ENCODE results near the gene EFCAB6. TPM values are rescaled to one million over a fixed set of nuclear protein-coding genes. Genes with fewer than 3 reads are reported as not detected.

EFCAB6 gene
- total and polyA plus RNA-seq, 2 of the 13 experiments (the other 11 are each of a cell fraction or from before 2014, with no cell fraction given): not detected

DNA sequence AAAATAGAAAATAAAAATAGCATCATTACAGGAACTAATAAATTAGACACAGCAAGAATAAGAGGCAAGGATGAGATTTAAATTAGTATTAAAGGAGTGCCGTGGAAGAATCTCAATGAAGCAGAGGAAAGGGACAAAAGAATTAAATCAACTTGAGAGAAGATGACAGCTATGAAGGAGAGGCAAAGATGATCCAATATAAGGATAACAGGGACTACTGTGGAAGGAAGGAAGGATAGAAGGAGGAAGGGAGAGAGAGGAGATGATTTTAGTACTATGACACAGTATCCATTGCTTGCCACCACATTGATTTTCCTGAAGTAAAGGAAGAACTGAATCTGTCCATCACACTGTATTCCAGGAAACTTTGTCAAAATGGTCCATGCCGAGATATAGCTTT, 98.0 kb downstream of the EFCAB6 start:
- intact Hi-C loops (cut with micrococcal nuclease; ENCODE audit: unreplicated experiment) (no loop called here), in situ Hi-C loops (cut with HindIII; ENCODE audit: extremely low pct_ligation_motif_present, low pct_unique_long_range_greater_than_20kb) (no loop called here)
- Histone ChIP-seq H3K79me2 (ENCODE audit: insufficient read depth, low read length) (no peaks in the 10 kb centered on the region), H3K4me2 (ENCODE audit: low read depth, low read length) (no peak overlapping the region), H3K4me3 (replicated peaks in 1 of 3; ENCODE audit: insufficient read depth in 1 of 3, low read depth in 2 of 3, low read length in 3 of 3) (no peak overlapping the region), H3K9me3 (ENCODE audit: low read length) (no peaks in the 10 kb centered on the region), H3K27ac (ENCODE audit: extremely low read length, insufficient read depth, low read length) (no peak overlapping the region), H3K4me1 (ENCODE audit: insufficient read depth, low read length) (no peaks in the 10 kb centered on the region), H2AFZ (ENCODE audit: low read length) (no peak overlapping the region), H3K9ac (ENCODE audit: insufficient read depth, low read depth, low read length) (no peak overlapping the region), H3K27me3 (ENCODE audit: control insufficient read depth in 1 of 2, insufficient read depth in 2 of 2, low read length in 2 of 2) (peaks cover 2 to 4% of the 10 kb centered on the region in 2 experiments; a peak in 2 of 5 replicates), H4K20me1 (ENCODE audit: insufficient read depth, low read length) (no peaks in the 10 kb centered on the region), H3K36me3 (replicated peaks in 1 of 2; ENCODE audit: control insufficient read depth in 1 of 2, insufficient read depth in 2 of 2, low read length in 2 of 2) (no peaks in the 10 kb centered on the region)
- BruUV-seq (replicated peaks): no TSS peak
- TF ChIP-seq ZNF282 (IDR thresholded peaks at IDR 0.05; ENCODE audit: partially characterized antibody): no peak
- TF ChIP-seq ZFP41 (CRISPR knock-in tag; IDR thresholded peaks at IDR 0.05; ENCODE audit: borderline replicate concordance): no peak
- TF ChIP-seq FOSL1 (CRISPR knock-in tag; IDR thresholded peaks at IDR 0.05; ENCODE audit: borderline replicate concordance): no peak
- no peak for TF ChIP-seq ZKSCAN5 (CRISPR knock-in tag; IDR thresholded peaks at IDR 0.05)
- TF ChIP-seq, protein P1, sequence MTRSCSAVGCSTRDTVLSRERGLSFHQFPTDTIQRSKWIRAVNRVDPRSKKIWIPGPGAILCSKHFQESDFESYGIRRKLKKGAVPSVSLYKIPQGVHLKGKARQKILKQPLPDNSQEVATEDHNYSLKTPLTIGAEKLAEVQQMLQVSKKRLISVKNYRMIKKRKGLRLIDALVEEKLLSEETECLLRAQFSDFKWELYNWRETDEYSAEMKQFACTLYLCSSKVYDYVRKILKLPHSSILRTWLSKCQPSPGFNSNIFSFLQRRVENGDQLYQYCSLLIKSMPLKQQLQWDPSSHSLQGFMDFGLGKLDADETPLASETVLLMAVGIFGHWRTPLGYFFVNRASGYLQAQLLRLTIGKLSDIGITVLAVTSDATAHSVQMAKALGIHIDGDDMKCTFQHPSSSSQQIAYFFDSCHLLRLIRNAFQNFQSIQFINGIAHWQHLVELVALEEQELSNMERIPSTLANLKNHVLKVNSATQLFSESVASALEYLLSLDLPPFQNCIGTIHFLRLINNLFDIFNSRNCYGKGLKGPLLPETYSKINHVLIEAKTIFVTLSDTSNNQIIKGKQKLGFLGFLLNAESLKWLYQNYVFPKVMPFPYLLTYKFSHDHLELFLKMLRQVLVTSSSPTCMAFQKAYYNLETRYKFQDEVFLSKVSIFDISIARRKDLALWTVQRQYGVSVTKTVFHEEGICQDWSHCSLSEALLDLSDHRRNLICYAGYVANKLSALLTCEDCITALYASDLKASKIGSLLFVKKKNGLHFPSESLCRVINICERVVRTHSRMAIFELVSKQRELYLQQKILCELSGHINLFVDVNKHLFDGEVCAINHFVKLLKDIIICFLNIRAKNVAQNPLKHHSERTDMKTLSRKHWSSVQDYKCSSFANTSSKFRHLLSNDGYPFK (CRISPR knock-in tag; IDR thresholded peaks at IDR 0.05; ENCODE audit: borderline replicate concordance): no peak
- TF ChIP-seq ZNF24 (IDR thresholded peaks at IDR 0.05): no peak
- TF ChIP-seq ZNF343 (CRISPR knock-in tag; IDR thresholded peaks at IDR 0.05): no peak
- ATAC-seq (no peak), DNase-seq (ENCODE audit: low spot score) (no peak), FAIRE-seq (no peak)
- POLR2A ChIA-PET: no interaction called here
- CTCF ChIA-PET (ENCODE audit: low intra/inter-chr PET ratio, low total read pairs): no interaction called here
- WGBS (ENCODE audit: low lambda C conversion rate): 4% methylated on average over 2 of the region's 2 CpGs

All from HepG2 (cell line).